HCT116 (cell line): ENCODE data around the gene GLA.

Experiments
- CTCF ChIP-seq, 3 experiments: fragments of 200-600 bp in 1 of 3; sonication (generic) in 1 of 3; IDR thresholded peaks in 2 of 3; conservative IDR thresholded peaks in 1 of 3; 2 replicates each; pipeline ENCODE4 v1.5.1; 2012 to 2017; ENCODE audit warnings: low read depth in 2 of 3, low read length in 2 of 3, antibody characterized with exemption in 1 of 3, borderline replicate concordance in 1 of 3, control low read depth in 1 of 3, mild to moderate bottlenecking in 1 of 3, mixed read lengths in 1 of 3, mixed run types in 1 of 3, moderate library complexity in 1 of 3; ENCODE audit not compliant: insufficient read depth in 1 of 3
- EZH2 ChIP-seq: fragments of 200-600 bp; sonication (generic); IDR thresholded peaks from 2 replicates; pipeline ENCODE4 v1.6.1; 2017; ENCODE audit warnings: antibody characterized with exemption, mixed run types
- MAX ChIP-seq: IDR thresholded peaks from 2 replicates; pipeline ENCODE4 v1.6.1; 2012
- SIN3A ChIP-seq: IDR thresholded peaks from 2 replicates; pipeline ENCODE4 v1.6.1; 2012; ENCODE audit warnings: low read depth
- ZFX ChIP-seq: fragments of 450-650 bp; IDR thresholded peaks from 2 replicates; pipeline ENCODE4 v1.6.1; 2017

- TF ChIP-seq CTCF (IDR thresholded peaks at IDR 0.05 in 2 of 3, conservative IDR thresholded peaks at IDR 0.05 in 1 of 3; ENCODE audit: borderline replicate concordance in 1 of 3, insufficient read depth in 1 of 3, low read depth in 2 of 3, low read length in 2 of 3) (no peak), ZFX (no peak), EZH2 (no peak), MAX (no peak), SIN3A (no peak)
These were observed 7.9 kb downstream of the GLA start for GRCh38 chrX:101399825-101400224.
